ENCODE results near the gene USP40. TPM values are rescaled to one million over a fixed set of nuclear protein-coding genes. Genes with fewer than 3 reads are reported as not detected.

USP40 gene
- total and polyA plus RNA-seq, 9 of the 15 experiments (the other 6 are each of a cell fraction or from before 2014, with no cell fraction given), result 5.5 to 15.0 (median 9.3) TPM

- TF ChIP-seq KDM1A (IDR thresholded peaks at IDR 0.05), result peak; percentile 55 to 86
- peak; percentile 37; the same call in 1 of the 2 replicates for TF ChIP-seq MTA2 (IDR thresholded peaks at IDR 0.05; ENCODE audit: low read depth)
- 0 out of 2 replicates have a peak, but pooled peaks have one; percentile 31 for TF ChIP-seq E2F1 (CRISPR knock-in tag; IDR thresholded peaks at IDR 0.05)
- TF ChIP-seq JUND (IDR thresholded peaks at IDR 0.05; ENCODE audit: borderline replicate concordance, low read depth, low read length), result peak; percentile 91
- TF ChIP-seq JUND (tag; IDR thresholded peaks at IDR 0.05; ENCODE audit: borderline replicate concordance, low read depth, low read length), result peak; percentile 94; the same call in 2 of the 3 replicates
- TF ChIP-seq ZNF592 (IDR thresholded peaks at IDR 0.05), result peak; percentile 90
- 0 out of 2 replicates have a peak, but pooled peaks have one; percentile 23 for TF ChIP-seq KLF16 (IDR thresholded peaks at IDR 0.05)
- peak; percentile 35 for TF ChIP-seq CCNT2 (IDR thresholded peaks at IDR 0.05; ENCODE audit: borderline replicate concordance, extremely low read depth, insufficient read length, low read depth, low read length)
- 0 out of 2 replicates have a peak, but pooled peaks have one; percentile 29 for TF ChIP-seq ETV1 (tag; conservative IDR thresholded peaks at IDR 0.05; ENCODE audit: low read depth)
- TF ChIP-seq PKNOX1 (IDR thresholded peaks at IDR 0.05), result peak; percentile 61; the same call in 1 of the 2 replicates
- TF ChIP-seq MEF2D (tag; conservative IDR thresholded peaks at IDR 0.05; ENCODE audit: low read depth), result peak; percentile 51; the same call in 1 of the 2 replicates
- peak; percentile 76 for TF ChIP-seq TEAD4 (IDR thresholded peaks at IDR 0.05; ENCODE audit: low read length)
- no peak for TF ChIP-seq TEAD4 (CRISPR knock-in tag; IDR thresholded peaks at IDR 0.05; ENCODE audit: borderline replicate concordance)
- peak; percentile 39; the same call in 1 of the 2 replicates for TF ChIP-seq RNF2 (IDR thresholded peaks at IDR 0.05)
- TF ChIP-seq CLOCK (CRISPR knock-in tag; IDR thresholded peaks at IDR 0.05; ENCODE audit: borderline replicate concordance), result no peak
- TF ChIP-seq RCOR1 (IDR thresholded peaks at IDR 0.05; ENCODE audit: borderline replicate concordance in 1 of 2, low read depth in 2 of 2, low read length in 2 of 2), result peak in 1 of 2 experiments; percentile 89; a peak in 2 of 4 replicates
- TF ChIP-seq FOSL1 (tag; conservative IDR thresholded peaks at IDR 0.05), result peak; percentile 94
- no peak for TF ChIP-seq NR2C1 (IDR thresholded peaks at IDR 0.05)
- peak; percentile 27; the same call in 1 of the 2 replicates for TF ChIP-seq NR2C1 (tag; IDR thresholded peaks at IDR 0.05)
These were observed 139.8 kb downstream of the USP40 start (continued) for GRCh38 chr2:233426619-233427342.
